IMR-90 (cell line): ENCODE results near the gene SEC24D. TPM values are rescaled to one million over a fixed set of nuclear protein-coding genes. Genes with fewer than 3 reads are reported as not detected.

ENCODE experiments used
- ATAC-seq: fragments of 200-7000 bp; cut with Tn5 transposase; 2 replicates; pipeline ENCODE4 v1.9.1; 2020; ENCODE audit warnings: low read depth, mild to moderate bottlenecking, moderate library complexity
- BruUV-seq: library from RNA; stranded (reverse); fragments of 400-500 nt; replicated peaks from 2 replicates; lab custom pipeline; 2021; lab: Mats Ljungman, UMichigan
- CTCF ChIA-PET: fragments of 300-600 bp; formaldehyde crosslinking; extraction: SDS; loops from one replicate; lab custom pipeline; 2021; ENCODE audit warnings: antibody characterized with exemption; lab: Yijun Ruan, JAX
- POLR2A ChIA-PET: fragments of 300-600 bp; sonication (Branson Sonifier 250); formaldehyde crosslinking; loops from one replicate; lab custom pipeline; 2022; ENCODE audit warnings: antibody characterized with exemption; ENCODE audit not compliant: unreplicated experiment; lab: Charles Lee
- DNase-seq: peaks from one replicate; pipeline ENCODE4 v3.0.0; 2013
- H2AFZ ChIP-seq: replicated peaks from 2 replicates; pipeline ENCODE3; 2013; ENCODE audit warnings: low read length, mild to moderate bottlenecking; ENCODE audit not compliant: poor library complexity
- H2AK5ac ChIP-seq: 2 replicates; pipeline ENCODE4 v1.6.1; 2013; ENCODE audit warnings: low read depth, low read length, inconsistent platforms
- H2AK9ac ChIP-seq: replicated peaks from 2 replicates; pipeline ENCODE3; 2013; ENCODE audit warnings: mild to moderate bottlenecking, low read depth, low read length, moderate library complexity; ENCODE audit not compliant: poor library complexity
- H2BK120ac ChIP-seq: 2 replicates; pipeline ENCODE4 v1.6.1; 2013; ENCODE audit warnings: low read depth, low read length, inconsistent platforms
- H2BK15ac ChIP-seq: 3 replicates; pipeline ENCODE4 v1.6.1; 2013; ENCODE audit warnings: low read depth, low read length, inconsistent platforms
- H2BK20ac ChIP-seq: 2 replicates; pipeline ENCODE4 v1.6.1; 2013; ENCODE audit warnings: low read depth, mild to moderate bottlenecking, inconsistent platforms, low read length, moderate library complexity
- H2BK5ac ChIP-seq: 2 replicates; pipeline ENCODE4 v1.6.1; 2013; ENCODE audit warnings: mild to moderate bottlenecking, low read depth, low read length, inconsistent platforms; ENCODE audit not compliant: poor library complexity, severe bottlenecking
- H3K14ac ChIP-seq: replicated peaks from 2 replicates; pipeline ENCODE4 v1.6.1; 2013; ENCODE audit warnings: low read depth, low read length, inconsistent platforms
- H3K18ac ChIP-seq: 2 replicates; pipeline ENCODE4 v1.6.1; 2013; ENCODE audit warnings: low read depth, low read length, control low read depth
- H3K23ac ChIP-seq: 2 replicates; pipeline ENCODE4 v1.6.1; 2013; ENCODE audit warnings: low read depth, low read length, inconsistent platforms
- H3K27ac ChIP-seq: 2 replicates; pipeline ENCODE4 v1.5.1; 2013; ENCODE audit warnings: mild to moderate bottlenecking, control low read depth, low read length; ENCODE audit not compliant: insufficient read depth
- H3K27me3 ChIP-seq: 2 replicates; pipeline ENCODE4 v1.6.1; 2013; ENCODE audit warnings: low read length; ENCODE audit not compliant: control insufficient read depth, insufficient read depth
- H3K36me3 ChIP-seq: 2 replicates; pipeline ENCODE4 v1.6.1; 2013; ENCODE audit warnings: low read length, mixed read lengths; ENCODE audit not compliant: control insufficient read depth, insufficient read depth
- H3K4ac ChIP-seq: 2 replicates; pipeline ENCODE4 v1.6.1; 2013; ENCODE audit warnings: low read depth, low read length, inconsistent platforms
- H3K4me1 ChIP-seq: 2 replicates; pipeline ENCODE4 v1.6.1; 2013; ENCODE audit warnings: low read length, mixed read lengths; ENCODE audit not compliant: control insufficient read depth, insufficient read depth
- H3K4me2 ChIP-seq: 2 replicates; pipeline ENCODE4 v1.6.1; 2013; ENCODE audit warnings: low read depth, mild to moderate bottlenecking, control low read depth, low read length, moderate library complexity
- H3K4me3 ChIP-seq: 2 replicates; pipeline ENCODE4 v1.5.1; 2013; ENCODE audit warnings: low read depth, mild to moderate bottlenecking, control low read depth, low read length, moderate library complexity; ENCODE audit not compliant: insufficient read depth
- H3K56ac ChIP-seq: 2 replicates; pipeline ENCODE4 v1.6.1; 2013; ENCODE audit warnings: low read length, inconsistent platforms; ENCODE audit not compliant: insufficient read depth; ENCODE audit errors: extremely low read depth
- H3K79me1 ChIP-seq, 2 experiments: 2 replicates each; pipeline ENCODE4 v1.6.1; 2013; ENCODE audit warnings: low read length in 2 of 2, inconsistent platforms in 1 of 2, low read depth in 1 of 2
- H3K9ac ChIP-seq: 2 replicates; pipeline ENCODE4 v1.6.1; 2013; ENCODE audit warnings: low read depth, low read length, control low read depth
- H3K9me1 ChIP-seq: 2 replicates; pipeline ENCODE4 v1.6.1; 2013; ENCODE audit warnings: low read length, inconsistent platforms; ENCODE audit not compliant: insufficient read depth
- H3K9me3 ChIP-seq: 2 replicates; pipeline ENCODE4 v1.6.1; 2013; ENCODE audit warnings: low read length; ENCODE audit not compliant: control insufficient read depth, insufficient read depth
- H4K20me1 ChIP-seq: 2 replicates; pipeline ENCODE4 v1.6.1; 2013; ENCODE audit warnings: low read length, inconsistent platforms; ENCODE audit not compliant: insufficient read depth
- H4K5ac ChIP-seq: 2 replicates; pipeline ENCODE4 v1.6.1; 2013; ENCODE audit warnings: mild to moderate bottlenecking, low read depth, low read length, control low read depth
- H4K8ac ChIP-seq, 2 experiments: 2 replicates each; pipeline ENCODE4 v1.6.1; 2013; ENCODE audit warnings: low read depth in 2 of 2, low read length in 2 of 2, control low read depth in 1 of 2, inconsistent platforms in 1 of 2
- H4K91ac ChIP-seq: 2 replicates; pipeline ENCODE4 v1.6.1; 2013; ENCODE audit warnings: low read depth, low read length, inconsistent platforms; ENCODE audit not compliant: insufficient read depth
- BHLHE40 ChIP-seq: fragments of 150-350 bp; IDR thresholded peaks from 2 replicates; pipeline ENCODE4 v1.6.1; 2016; ENCODE audit warnings: mild to moderate bottlenecking, low read depth, low read length
- CEBPB ChIP-seq: IDR thresholded peaks from 2 replicates; pipeline ENCODE4 v1.6.1; 2012; ENCODE audit warnings: low read depth, low read length, improper control_type of control experiment
- CHD1 ChIP-seq: IDR thresholded peaks from 2 replicates; pipeline ENCODE4 v1.6.1; 2012; ENCODE audit warnings: low read depth, low read length, improper control_type of control experiment
- CTCF ChIP-seq: conservative IDR thresholded peaks from 2 replicates; pipeline ENCODE4 v1.5.1; 2012; ENCODE audit warnings: mild to moderate bottlenecking, low read depth, low read length, improper control_type of control experiment
- FOS ChIP-seq: fragments of 150-350 bp; IDR thresholded peaks from 2 replicates; pipeline ENCODE4 v1.6.1; 2016; ENCODE audit warnings: low read depth, low read length
- MAFK ChIP-seq: IDR thresholded peaks from 2 replicates; pipeline ENCODE4 v1.6.1; 2012; ENCODE audit warnings: low read depth, low read length, improper control_type of control experiment
- MAZ ChIP-seq: IDR thresholded peaks from 2 replicates; pipeline ENCODE4 v1.6.1; 2012; ENCODE audit warnings: low read depth, mild to moderate bottlenecking, low read length, improper control_type of control experiment, moderate library complexity, borderline replicate concordance
- MXI1 ChIP-seq: IDR thresholded peaks from 2 replicates; pipeline ENCODE4 v1.6.1; 2012; ENCODE audit warnings: low read depth, mild to moderate bottlenecking, low read length, moderate library complexity, borderline replicate concordance
- NFE2L2 ChIP-seq: fragments of 150-350 bp; IDR thresholded peaks from 2 replicates; pipeline ENCODE4 v1.6.1; 2016; ENCODE audit warnings: low read depth, mild to moderate bottlenecking, low read length
- POLR2A ChIP-seq: IDR thresholded peaks from 2 replicates; pipeline ENCODE4 v1.6.1; 2012; ENCODE audit warnings: mild to moderate bottlenecking, low read depth, low read length
- RAD21 ChIP-seq: IDR thresholded peaks from 2 replicates; pipeline ENCODE4 v1.6.1; 2012; ENCODE audit warnings: low read length, improper control_type of control experiment
- RCOR1 ChIP-seq: IDR thresholded peaks from 2 replicates; pipeline ENCODE4 v1.6.1; 2012; ENCODE audit warnings: mild to moderate bottlenecking, low read length, improper control_type of control experiment; ENCODE audit not compliant: insufficient replicate concordance
- RFX5 ChIP-seq: IDR thresholded peaks from 2 replicates; pipeline ENCODE4 v1.8.0; 2012; ENCODE audit warnings: low read depth, mild to moderate bottlenecking, low read length, moderate library complexity
- SMC3 ChIP-seq: fragments of 150-350 bp; IDR thresholded peaks from 2 replicates; pipeline ENCODE4 v1.6.1; 2016; ENCODE audit warnings: low read depth, mild to moderate bottlenecking, antibody characterized with exemption, low read length, moderate library complexity
- WGBS, 2 experiments: methylation state at CpG; one replicate each; pipeline versions ENCODE4 v1.1.5 to v1.1.7; 2013; ENCODE audit warnings: missing lambda C conversion rate in 2 of 2; ENCODE audit not compliant: insufficient read length in 1 of 2; ENCODE audit errors: extremely low coverage in 2 of 2; 5-methylcytosine and 5-hydroxymethylcytosine counted together
- dilution Hi-C: fragments of 300-500 bp; cut with HindIII; formaldehyde crosslinking; loops from one replicate; pipeline ENCODE4 v1.14.3; 2018; ENCODE audit warnings: low sequenced_read_pairs; ENCODE audit not compliant: unreplicated experiment
- in situ Hi-C: fragments of 300-500 bp; cut with MboI; formaldehyde crosslinking; loops from 3 replicates; pipeline ENCODE4 v1.14.3; 2019; ENCODE audit warnings: low sequenced_read_pairs, inconsistent platforms, mixed read lengths
- intact Hi-C: fragments of 100-400 bp; cut with micrococcal nuclease; formaldehyde crosslinking; loops from 2 replicates; pipeline ENCODE4 v1.10.0; 2022
- polyA plus RNA-seq, 3 experiments: library from polyadenylated mRNA; depleted of rRNA; stranded (reverse); fragments of >200 nt; gene quantifications; 2 replicates each; pipeline ENCODE4 v1.2.3, GENCODE V29; 2012; ENCODE audit warnings: low replicate concordance in 1 of 3
- total RNA-seq: library from RNA; depleted of rRNA; stranded (reverse); fragments of >200 nt; gene quantifications from 2 replicates; pipeline ENCODE4 v1.2.3, GENCODE V29; 2012
- TF ChIP-seq, protein P1 (sequence below): fragments of 150-350 bp; IDR thresholded peaks from 2 replicates; pipeline ENCODE4 v1.6.1; 2017; ENCODE audit warnings: mild to moderate bottlenecking, antibody characterized with exemption, low read length, low read depth
- TF ChIP-seq, protein P2 (sequence below): fragments of 150-350 bp; IDR thresholded peaks from 2 replicates; pipeline ENCODE4 v1.6.1; 2016; ENCODE audit warnings: low read depth, mild to moderate bottlenecking, low read length, moderate library complexity, borderline replicate concordance

Gene SEC24D
- total and polyA plus RNA-seq, 2 of the 4 experiments (the other 2 are of a cell fraction): 93.2 to 111 TPM

DNA sequence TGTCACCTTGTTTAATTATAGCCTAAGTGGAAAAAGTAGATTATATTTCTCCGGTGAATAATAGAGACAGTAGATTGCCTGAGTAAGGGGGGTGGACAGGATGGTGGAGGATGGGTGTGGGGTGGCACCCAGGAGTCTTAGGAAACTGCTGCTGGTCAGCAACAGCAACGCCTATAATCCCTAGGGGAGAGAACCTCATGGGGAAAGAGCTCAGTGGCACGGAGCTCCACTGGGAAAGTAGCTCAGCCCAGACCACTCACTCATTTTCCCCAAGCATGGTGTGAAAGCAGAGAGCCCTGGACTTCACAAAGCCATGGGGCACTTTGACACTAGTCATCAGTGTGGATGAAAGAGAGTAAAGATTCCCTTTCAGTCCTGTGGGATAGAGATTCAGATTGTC is 119.6 kb downstream of the SEC24D start:
- H3K27me3 ChIP-seq: no peaks in the 10 kb centered on the region
- H4K20me1 ChIP-seq: no peaks in the 10 kb centered on the region
- ChIA-PET CTCF (no interaction called here), POLR2A (no interaction called here)
- dilution Hi-C loops (no loop called here), intact Hi-C loops (no loop called here), in situ Hi-C loops (no loop called here)
- H3K36me3 ChIP-seq: peaks cover 12% of the 10 kb centered on the region
- H3K9me3 ChIP-seq: no peaks in the 10 kb centered on the region
- no peak overlapping the region for H2AK9ac ChIP-seq
- no peak overlapping the region for H3K9ac ChIP-seq
- DNase-seq (no peak), ATAC-seq (no peak)
- H2BK15ac ChIP-seq: no peak overlapping the region
- H4K5ac ChIP-seq: no peak overlapping the region
- no peak overlapping the region for H3K56ac ChIP-seq
- no peak overlapping the region for H3K4me2 ChIP-seq
- no peaks in the 10 kb centered on the region for H3K9me1 ChIP-seq
- no peak overlapping the region for H2BK5ac ChIP-seq
- no CpG with 5 or more reads among the region's 3 CpGs for WGBS, 2 experiments
- peaks cover 2 to 6% of the 10 kb centered on the region in 2 experiments; a peak in 2 of 4 replicates for H3K79me1 ChIP-seq
- no peak overlapping the region for H3K14ac ChIP-seq
- H3K27ac ChIP-seq: no peak overlapping the region
- no peak overlapping the region for H4K91ac ChIP-seq
- no peak overlapping the region for H2BK120ac ChIP-seq
- TF ChIP-seq MAFK (no peak), FOS (no peak), SMC3 (no peak), BHLHE40 (no peak), RAD21 (no peak), MAZ (no peak), RFX5 (no peak), RCOR1 (no peak), CEBPB (no peak), CTCF (no peak), NFE2L2 (no peak), CHD1 (no peak), POLR2A (no peak), MXI1 (no peak)
- TF ChIP-seq, protein P1, sequence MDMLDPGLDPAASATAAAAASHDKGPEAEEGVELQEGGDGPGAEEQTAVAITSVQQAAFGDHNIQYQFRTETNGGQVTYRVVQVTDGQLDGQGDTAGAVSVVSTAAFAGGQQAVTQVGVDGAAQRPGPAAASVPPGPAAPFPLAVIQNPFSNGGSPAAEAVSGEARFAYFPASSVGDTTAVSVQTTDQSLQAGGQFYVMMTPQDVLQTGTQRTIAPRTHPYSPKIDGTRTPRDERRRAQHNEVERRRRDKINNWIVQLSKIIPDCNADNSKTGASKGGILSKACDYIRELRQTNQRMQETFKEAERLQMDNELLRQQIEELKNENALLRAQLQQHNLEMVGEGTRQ: no peak
- TF ChIP-seq, protein P2, sequence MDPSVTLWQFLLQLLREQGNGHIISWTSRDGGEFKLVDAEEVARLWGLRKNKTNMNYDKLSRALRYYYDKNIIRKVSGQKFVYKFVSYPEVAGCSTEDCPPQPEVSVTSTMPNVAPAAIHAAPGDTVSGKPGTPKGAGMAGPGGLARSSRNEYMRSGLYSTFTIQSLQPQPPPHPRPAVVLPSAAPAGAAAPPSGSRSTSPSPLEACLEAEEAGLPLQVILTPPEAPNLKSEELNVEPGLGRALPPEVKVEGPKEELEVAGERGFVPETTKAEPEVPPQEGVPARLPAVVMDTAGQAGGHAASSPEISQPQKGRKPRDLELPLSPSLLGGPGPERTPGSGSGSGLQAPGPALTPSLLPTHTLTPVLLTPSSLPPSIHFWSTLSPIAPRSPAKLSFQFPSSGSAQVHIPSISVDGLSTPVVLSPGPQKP: no peak
- no peak overlapping the region for H2BK20ac ChIP-seq
- no peak overlapping the region for H4K8ac ChIP-seq
- H3K4me3 ChIP-seq: no peak overlapping the region
- no TSS peak for BruUV-seq
- H3K23ac ChIP-seq: no peak overlapping the region
- no peak overlapping the region for H2AFZ ChIP-seq
- H3K4ac ChIP-seq: no peak overlapping the region
- H3K4me1 ChIP-seq: peaks cover 2% of the 10 kb centered on the region; the same call in 1 of the 2 replicates
- no peak overlapping the region for H2AK5ac ChIP-seq
- no peak overlapping the region for H3K18ac ChIP-seq
